Limb (tissue), 2 donors: ENCODE data around the gene ANKRD6.
A peak's percentile ranks its signal among the peaks of the same experiment; 100 is the strongest.

ENCODE experiments used
- DNase-seq, 2 donors: peaks; one replicate each; pipeline ENCODE4 v3.0.0-alpha.2; 2016; ENCODE audit errors: extremely low spot score in 2 of 2

The ANKRD6 gene

GRCh38 chr6:89467437-89467836, 34.5 kb downstream of the ANKRD6 start:
- DNase-seq = no peak

GRCh38 chr6:89468998-89469397, 36.0 kb downstream of the ANKRD6 start:
- DNase-seq = no peak

- no peak for DNase-seq
These were observed 38.4 kb downstream of the ANKRD6 start for GRCh38 chr6:89471287-89471867.

GRCh38 chr6:89475101-89475500, 42.1 kb downstream of the ANKRD6 start:
- DNase-seq = no peak

GRCh38 chr6:89475634-89476033, 42.7 kb downstream of the ANKRD6 start:
- no peak for DNase-seq

- DNase-seq = no peak
These were observed 46.9 kb downstream of the ANKRD6 start for GRCh38 chr6:89479897-89480296.

GRCh38 chr6:89481695-89482094, 48.7 kb downstream of the ANKRD6 start:
- DNase-seq = no peak

GRCh38 chr6:89482126-89482525, 49.2 kb downstream of the ANKRD6 start:
- no peak for DNase-seq

- peak in 1 of 2 donors; percentile 34 for DNase-seq
These were observed 50.3 kb downstream of the ANKRD6 start for GRCh38 chr6:89483111-89483720.

GRCh38 chr6:89485320-89485719, 52.4 kb downstream of the ANKRD6 start:
- no peak for DNase-seq

- no peak for DNase-seq
These were observed 54.9 kb downstream of the ANKRD6 start for GRCh38 chr6:89487864-89488263.

GRCh38 chr6:89488438-89488837, 55.5 kb downstream of the ANKRD6 start:
- no peak for DNase-seq

- DNase-seq = no peak
These were observed 56.1 kb downstream of the ANKRD6 start for GRCh38 chr6:89489078-89489477.

GRCh38 chr6:89492025-89492640, 59.2 kb downstream of the ANKRD6 start:
- no peak for DNase-seq

GRCh38 chr6:89494131-89494793, 61.3 kb downstream of the ANKRD6 start:
- DNase-seq = no peak

- no peak for DNase-seq
These were observed 63.1 kb downstream of the ANKRD6 start for GRCh38 chr6:89495961-89496535.

GRCh38 chr6:89500611-89501010, 67.7 kb downstream of the ANKRD6 start:
- no peak for DNase-seq

- no peak for DNase-seq
These were observed 68.3 kb downstream of the ANKRD6 start for GRCh38 chr6:89501222-89501621.

GRCh38 chr6:89501753-89502152, 68.8 kb downstream of the ANKRD6 start:
- DNase-seq = no peak

- DNase-seq = no peak
These were observed 70.7 kb downstream of the ANKRD6 start for GRCh38 chr6:89503641-89504040.

- no peak for DNase-seq
These were observed 72.9 kb downstream of the ANKRD6 start for GRCh38 chr6:89505847-89506246.
